ENCODE results near the gene SLC22A4. TPM values are rescaled to one million over a fixed set of nuclear protein-coding genes. Genes with fewer than 3 reads are reported as not detected.

Gene SLC22A4
- total RNA-seq, 6 donors from 2014 or later, result 3.9 to 17.8 (median 8.1) TPM

DNA sequence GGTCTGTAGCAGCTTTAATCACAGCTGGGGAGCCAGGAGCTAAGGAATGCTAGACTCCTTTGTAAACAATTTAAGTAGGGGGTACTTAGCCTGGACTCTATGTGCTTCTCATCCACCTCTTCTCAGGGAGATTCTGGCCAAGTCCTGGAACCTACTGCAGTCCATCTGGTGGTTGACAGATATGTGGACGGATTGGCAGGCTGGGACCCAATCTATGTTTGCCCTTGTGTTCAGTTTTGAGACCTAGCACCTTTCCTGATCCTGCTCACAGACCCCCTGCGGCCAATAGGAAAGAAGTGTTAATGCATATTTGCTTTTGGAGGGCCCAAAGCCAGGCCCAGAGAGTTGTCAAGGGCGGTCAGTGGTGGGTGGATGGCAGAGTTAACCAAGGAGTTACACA lies 81.8 kb downstream of the SLC22A4 start:
- Histone ChIP-seq H3K9me3 (no peaks in the 10 kb centered on the region), H3K27me3 (no peaks in the 10 kb centered on the region), H3K27ac (no peak overlapping the region), H3K4me3 (no peak overlapping the region), H3K36me3 (peaks cover 0 to 17% (median 0%) of the 10 kb centered on the region in 4 donors), H3K4me1 (peaks cover 6 to 16% (median 14%) of the 10 kb centered on the region in 4 donors)
- no peak for DNase-seq
- TF ChIP-seq POLR2A (IDR thresholded peaks at IDR 0.05) (no peak), CTCF (IDR thresholded peaks at IDR 0.05) (no peak), EP300 (IDR thresholded peaks at IDR 0.05) (no peak), POLR2AphosphoS5 (IDR thresholded peaks at IDR 0.05) (no peak)
- WGBS, 2 donors, result 91 to 100% methylated on average over 3 of the region's 3 CpGs
- ATAC-seq (ENCODE audit: low FRiP score in 2 of 2), result no peak

- no peak overlapping the region for H3K4me3 ChIP-seq
- ATAC-seq (ENCODE audit: low FRiP score in 2 of 2) (no peak), DNase-seq (peak in 1 of 2 donors; percentile 48)
- peaks cover 0 to 17% (median 0%) of the 10 kb centered on the region in 4 donors for H3K36me3 ChIP-seq
- peak overlapping the region in 1 of 4 donors; percentile 17 for H3K27ac ChIP-seq
- no peaks in the 10 kb centered on the region for H3K9me3 ChIP-seq
- H3K4me1 ChIP-seq, result peaks cover 0 to 8% (median 6%) of the 10 kb centered on the region in 4 donors
- 92 to 93% methylated on average over 12 to 14 of the region's 16 CpGs for WGBS, 2 donors
- TF ChIP-seq POLR2A (IDR thresholded peaks at IDR 0.05), result no peak
- H3K27me3 ChIP-seq, result no peaks in the 10 kb centered on the region
Observed at GRCh38 chr5:132376694-132377641, 82.8 kb downstream of the SLC22A4 start.

DNA sequence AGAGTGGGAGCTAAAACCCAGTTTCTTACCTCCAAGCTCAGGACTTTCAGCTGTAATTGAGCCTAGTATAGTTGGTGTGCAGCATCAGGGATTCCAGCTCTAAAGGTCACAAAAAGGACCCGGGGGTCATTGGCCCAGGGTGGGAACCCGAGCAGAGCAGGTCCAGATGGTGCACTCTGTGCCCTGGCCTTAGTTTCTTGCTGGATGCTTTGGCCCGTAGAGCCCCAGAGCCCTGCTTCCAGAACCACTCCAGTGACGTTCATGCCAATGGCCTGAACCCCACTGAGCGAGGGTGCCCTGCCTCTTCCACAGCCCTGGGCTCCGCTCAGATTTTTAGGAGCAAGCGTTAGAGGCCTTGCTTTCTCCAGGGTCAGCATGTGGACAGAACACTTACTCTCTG lies 83.5 kb downstream of the SLC22A4 start:
- H3K27ac ChIP-seq, result no peak overlapping the region
- no peak overlapping the region for H3K4me3 ChIP-seq
- H3K36me3 ChIP-seq, result peaks cover 0 to 17% (median 0%) of the 10 kb centered on the region in 4 donors
- H3K9me3 ChIP-seq, result no peaks in the 10 kb centered on the region
- 92 to 100% methylated on average over 2 to 7 of the region's 7 CpGs for WGBS, 2 donors
- no peaks in the 10 kb centered on the region for H3K27me3 ChIP-seq
- no peak for ATAC-seq (ENCODE audit: low FRiP score in 2 of 2)
- no peak for DNase-seq
- H3K4me1 ChIP-seq, result peaks cover 0 to under 1% (median under 1%) of the 10 kb centered on the region in 4 donors
- TF ChIP-seq EP300 (IDR thresholded peaks at IDR 0.05), result no peak

- no peak for TF ChIP-seq EP300 (IDR thresholded peaks at IDR 0.05)
- TF ChIP-seq CTCF (IDR thresholded peaks at IDR 0.05), result no peak
- no peak for TF ChIP-seq POLR2AphosphoS5 (IDR thresholded peaks at IDR 0.05)
- TF ChIP-seq POLR2A (IDR thresholded peaks at IDR 0.05), result no peak
- H3K27ac ChIP-seq, result no peak overlapping the region
Observed at GRCh38 chr5:132378580-132378979, 84.4 kb downstream of the SLC22A4 start.

GRCh38 chr5:132380047-132380446 lies 85.9 kb downstream of the SLC22A4 start:
- H3K27me3 ChIP-seq, result no peaks in the 10 kb centered on the region
- peaks cover 0 to 17% (median 5%) of the 10 kb centered on the region in 4 donors for H3K36me3 ChIP-seq
- DNase-seq, result no peak
- TF ChIP-seq POLR2A (IDR thresholded peaks at IDR 0.05), result no peak
- no peak for TF ChIP-seq POLR2AphosphoS5 (IDR thresholded peaks at IDR 0.05)
- no peak for TF ChIP-seq CTCF (IDR thresholded peaks at IDR 0.05)
- TF ChIP-seq EP300 (IDR thresholded peaks at IDR 0.05), result no peak
- H3K27ac ChIP-seq, result no peak overlapping the region
- no peaks in the 10 kb centered on the region for H3K4me1 ChIP-seq
- no peak overlapping the region for H3K4me3 ChIP-seq
- no peak for ATAC-seq (ENCODE audit: low FRiP score in 2 of 2)
- WGBS, 2 donors, result 95 to 96% methylated on average over 6 of the region's 6 CpGs
- H3K9me3 ChIP-seq, result no peaks in the 10 kb centered on the region

More at GRCh38 chr5:132378580-132378979, 84.4 kb downstream of the SLC22A4 start:
- H3K36me3 ChIP-seq, result peaks cover 0 to 17% (median 0%) of the 10 kb centered on the region in 4 donors
- H3K4me1 ChIP-seq, result no peaks in the 10 kb centered on the region
- WGBS, 2 donors, result 90% methylated on average over 3 of the region's 3 CpGs
- DNase-seq, result no peak
- H3K9me3 ChIP-seq, result no peaks in the 10 kb centered on the region
- H3K27me3 ChIP-seq, result no peaks in the 10 kb centered on the region
- no peak for ATAC-seq (ENCODE audit: low FRiP score in 2 of 2)
- H3K4me3 ChIP-seq, result no peak overlapping the region

All from upper lobe of left lung (tissue), 6 donors.